ENCODE measurements around the gene ARSB. TPM values are rescaled to one million over a fixed set of nuclear protein-coding genes. Genes with fewer than 3 reads are reported as not detected.

The ARSB gene
- total RNA-seq, 1 experiment from 2014 or later: 8.4 TPM

- no peak overlapping the region for H3K27ac ChIP-seq
- ChIA-PET CTCF (no interaction called here), POLR2A (ENCODE audit: unreplicated experiment) (interaction anchor here (0.6 kb wide), 1 partner anchor 472 kb away, joined by 4 read pairs; no protein-coding TSS in a partner anchor)
- H3K4me3 ChIP-seq: no peak overlapping the region
- TF ChIP-seq CTCF (conservative IDR thresholded peaks at IDR 0.05) (no peak), EZH2 (IDR thresholded peaks at IDR 0.05; ENCODE audit: low read depth) (no peak)
- H3F3A ChIP-seq (ENCODE audit: insufficient read depth, low read depth): no peaks in the 10 kb centered on the region; the same call in 1 of the 2 replicates
- H4K20me1 ChIP-seq (ENCODE audit: insufficient read depth): no peaks in the 10 kb centered on the region
- H3K4me2 ChIP-seq: no peak overlapping the region
- no peak for DNase-seq
- no peaks in the 10 kb centered on the region for H3K27me3 ChIP-seq (ENCODE audit: insufficient read depth, low read depth)
- no peaks in the 10 kb centered on the region for H3K36me3 ChIP-seq (ENCODE audit: low read depth)
- H2AFZ ChIP-seq: no peak overlapping the region
- H3K4me1 ChIP-seq (replicated peaks; ENCODE audit: insufficient read depth): no peaks in the 10 kb centered on the region
- intact Hi-C loops (cut with micrococcal nuclease; ENCODE audit: unreplicated experiment): no loop called here
- no TSS peak for BruUV-seq (replicated peaks)
- H3K9me3 ChIP-seq (ENCODE audit: insufficient read depth, low read depth): no peaks in the 10 kb centered on the region
- H3K9me2 ChIP-seq (ENCODE audit: insufficient read depth): no peaks in the 10 kb centered on the region; the same call in 1 of the 2 replicates
- no peaks in the 10 kb centered on the region for H3K79me2 ChIP-seq (ENCODE audit: low read depth)
Observed at GRCh38 chr5:78766412-78766762, 218.7 kb downstream of the ARSB start.

GRCh38 chr5:78765756-78766411 is 219.2 kb downstream of the ARSB start:
- no TSS peak for BruUV-seq (replicated peaks)
- Histone ChIP-seq H3K4me2 (no peak overlapping the region), H3K79me2 (ENCODE audit: low read depth) (no peaks in the 10 kb centered on the region), H3K9me3 (ENCODE audit: insufficient read depth, low read depth) (no peaks in the 10 kb centered on the region), H3K27ac (no peak overlapping the region), H2AFZ (no peak overlapping the region), H3F3A (ENCODE audit: insufficient read depth, low read depth) (no peaks in the 10 kb centered on the region; the same call in 1 of the 2 replicates), H3K36me3 (ENCODE audit: low read depth) (no peaks in the 10 kb centered on the region), H4K20me1 (ENCODE audit: insufficient read depth) (no peaks in the 10 kb centered on the region), H3K4me3 (no peak overlapping the region), H3K9me2 (ENCODE audit: insufficient read depth) (no peaks in the 10 kb centered on the region; the same call in 1 of the 2 replicates), H3K4me1 (replicated peaks; ENCODE audit: insufficient read depth) (no peaks in the 10 kb centered on the region), H3K27me3 (ENCODE audit: insufficient read depth, low read depth) (no peaks in the 10 kb centered on the region)
- TF ChIP-seq EZH2 (IDR thresholded peaks at IDR 0.05; ENCODE audit: low read depth) (no peak), CTCF (conservative IDR thresholded peaks at IDR 0.05) (no peak)
- POLR2A ChIA-PET (ENCODE audit: unreplicated experiment): interaction anchor here (0.6 kb wide), 1 partner anchor 471 kb away, joined by 4 read pairs; no protein-coding TSS in a partner anchor
- CTCF ChIA-PET: no interaction called here
- intact Hi-C loops (cut with micrococcal nuclease; ENCODE audit: unreplicated experiment): no loop called here
- no peak for DNase-seq

- POLR2A ChIA-PET (ENCODE audit: unreplicated experiment): no interaction called here
- Histone ChIP-seq H3K4me2 (no peak overlapping the region), H3K27me3 (ENCODE audit: insufficient read depth, low read depth) (no peaks in the 10 kb centered on the region), H3K4me3 (no peak overlapping the region), H3K4me1 (replicated peaks; ENCODE audit: insufficient read depth) (no peaks in the 10 kb centered on the region), H4K20me1 (ENCODE audit: insufficient read depth) (no peaks in the 10 kb centered on the region), H3K9me3 (ENCODE audit: insufficient read depth, low read depth) (no peaks in the 10 kb centered on the region), H3K79me2 (ENCODE audit: low read depth) (no peaks in the 10 kb centered on the region), H3K36me3 (ENCODE audit: low read depth) (no peaks in the 10 kb centered on the region), H3F3A (ENCODE audit: insufficient read depth, low read depth) (no peaks in the 10 kb centered on the region; the same call in 1 of the 2 replicates), H2AFZ (no peak overlapping the region), H3K9me2 (ENCODE audit: insufficient read depth) (no peaks in the 10 kb centered on the region; the same call in 1 of the 2 replicates), H3K27ac (no peak overlapping the region)
- intact Hi-C loops (cut with micrococcal nuclease; ENCODE audit: unreplicated experiment): no loop called here
- no TSS peak for BruUV-seq (replicated peaks)
- no peak for DNase-seq
- CTCF ChIA-PET: no interaction called here
- TF ChIP-seq CTCF (conservative IDR thresholded peaks at IDR 0.05) (no peak), EZH2 (IDR thresholded peaks at IDR 0.05; ENCODE audit: low read depth) (no peak)
Observed at GRCh38 chr5:78765116-78765515, 220.0 kb downstream of the ARSB start.

All from PC-9 (cell line).